H1 (cell line): ENCODE results near the gene DOCK1. TPM values are rescaled to one million over a fixed set of nuclear protein-coding genes. Genes with fewer than 3 reads are reported as not detected.

Experiments
- CTCF ChIA-PET: fragments of 300-600 bp; sonication (Branson Sonifier 250); formaldehyde crosslinking; loops from one replicate; lab custom pipeline; 2021; ENCODE audit not compliant: partially characterized antibody; lab: Charles Lee
- POLR2A ChIA-PET: fragments of 300-600 bp; sonication (Branson Sonifier 250); formaldehyde crosslinking; loops from one replicate; lab custom pipeline; 2021; ENCODE audit warnings: inconsistent platforms; ENCODE audit not compliant: partially characterized antibody; lab: Charles Lee
- DNase-seq, 2 experiments: peaks; one replicate each; pipeline versions ENCODE4 v3.0.0 to v3.0.0-alpha.2; 2010 to 2022; ENCODE audit warnings: low spot score in 2 of 2, low read depth in 1 of 2, mixed read lengths in 1 of 2
- FAIRE-seq: peaks from 2 replicates; lab custom pipeline; 2011; peaks lifted over from hg19 to GRCh38; lab: Jason Lieb, UNC
- H2AFZ ChIP-seq: 2 replicates; pipeline ENCODE4 v1.8.1; 2012; ENCODE audit warnings: low read length, inconsistent platforms
- H2AK5ac ChIP-seq: 2 replicates; pipeline ENCODE4 v1.6.1; 2013; ENCODE audit warnings: low read depth, low read length
- H2BK120ac ChIP-seq: replicated peaks from 2 replicates; pipeline ENCODE3; 2013; ENCODE audit warnings: low read depth, low read length, inconsistent platforms
- H2BK12ac ChIP-seq: 2 replicates; pipeline ENCODE4 v1.6.1; 2013; ENCODE audit warnings: low read depth, low read length
- H2BK15ac ChIP-seq: 2 replicates; pipeline ENCODE4 v1.6.1; 2013; ENCODE audit warnings: low read length
- H2BK20ac ChIP-seq: 2 replicates; pipeline ENCODE4 v1.6.1; 2013; ENCODE audit warnings: low read length
- H2BK5ac ChIP-seq: 2 replicates; pipeline ENCODE4 v1.6.1; 2013; ENCODE audit warnings: low read depth, low read length
- H3K14ac ChIP-seq: 2 replicates; pipeline ENCODE4 v1.6.1; 2013; ENCODE audit warnings: inconsistent platforms; ENCODE audit not compliant: insufficient read length
- H3K18ac ChIP-seq: 2 replicates; pipeline ENCODE4 v1.6.1; 2013; ENCODE audit warnings: low read length; ENCODE audit errors: extremely low read depth
- H3K23ac ChIP-seq: 2 replicates; pipeline ENCODE4 v1.6.1; 2013; ENCODE audit warnings: inconsistent platforms; ENCODE audit not compliant: insufficient read length
- H3K23me2 ChIP-seq: 2 replicates; pipeline ENCODE4 v1.6.1; 2013; ENCODE audit warnings: low read depth, low read length
- H3K27ac ChIP-seq: 2 replicates; pipeline ENCODE4 v1.6.1; 2011; ENCODE audit warnings: low read depth, low read length, inconsistent platforms
- H3K27me3 ChIP-seq, 4 experiments: replicated peaks in 1 of 4; 1 replicate in 1 of 4; 2 replicates in 3 of 4; pipeline versions ENCODE4 v1.6.1 to v1.8.1; 2011 to 2013; ENCODE audit warnings: low read length in 3 of 4, mild to moderate bottlenecking in 3 of 4, inconsistent platforms in 2 of 4, mixed read lengths in 2 of 4, moderate library complexity in 1 of 4; ENCODE audit not compliant: control insufficient read depth in 3 of 4, insufficient read depth in 3 of 4; ENCODE audit errors: extremely low read depth in 1 of 4
- H3K36me3 ChIP-seq, 4 experiments: 2 replicates each; pipeline versions ENCODE4 v1.6.1 to v1.8.1; 2011 to 2013; ENCODE audit warnings: mild to moderate bottlenecking in 4 of 4, low read length in 3 of 4, moderate library complexity in 2 of 4, control low read depth in 1 of 4, inconsistent platforms in 1 of 4; ENCODE audit not compliant: insufficient read depth in 4 of 4, control insufficient read depth in 2 of 4
- H3K4ac ChIP-seq: replicated peaks from 2 replicates; pipeline ENCODE3; 2013; ENCODE audit warnings: low read length, low read depth, mixed read lengths, inconsistent platforms; ENCODE audit not compliant: insufficient read length
- H3K4me1 ChIP-seq, 4 experiments: replicated peaks in 1 of 4; 1 replicate in 1 of 4; 2 replicates in 3 of 4; pipeline versions ENCODE4 v1.6.1 to v1.8.1; 2011 to 2013; ENCODE audit warnings: low read length in 3 of 4, inconsistent platforms in 2 of 4, mixed read lengths in 1 of 4; ENCODE audit not compliant: insufficient read depth in 4 of 4, control insufficient read depth in 3 of 4
- H3K4me2 ChIP-seq, 2 experiments: 2 replicates each; pipeline versions ENCODE4 v1.6.1 to v1.8.1; 2011 to 2013; ENCODE audit warnings: low read depth in 2 of 2, low read length in 2 of 2, control low read depth in 1 of 2, inconsistent platforms in 1 of 2, mild to moderate bottlenecking in 1 of 2; ENCODE audit not compliant: insufficient read depth in 1 of 2
- H3K4me3 ChIP-seq, 4 experiments: fragments of 200-600, 300-600 bp in 1 of 4; sonication (generic), shearing (Covaris generic), sonication (Bioruptor Twin) in 1 of 4; 2 replicates each; pipeline versions ENCODE4 v1.5.1 to v1.8.1; 2011 to 2016; ENCODE audit warnings: low read length in 4 of 4, low read depth in 3 of 4, control low read depth in 2 of 4, inconsistent platforms in 2 of 4, mild to moderate bottlenecking in 2 of 4, mixed read lengths in 1 of 4, moderate library complexity in 1 of 4; ENCODE audit not compliant: insufficient read depth in 2 of 4; ENCODE audit errors: extremely low read depth in 1 of 4
- H3K56ac ChIP-seq: replicated peaks from 2 replicates; pipeline ENCODE3; 2013; ENCODE audit warnings: low read depth, mild to moderate bottlenecking, mixed read lengths, low read length, inconsistent platforms; ENCODE audit not compliant: insufficient read length
- H3K79me1 ChIP-seq: 2 replicates; pipeline ENCODE4 v1.6.1; 2013; ENCODE audit warnings: low read depth, low read length, control low read depth
- H3K79me2 ChIP-seq, 2 experiments: 2 replicates each; pipeline versions ENCODE4 v1.6.1 to v1.8.1; 2012 to 2013; ENCODE audit warnings: low read length in 2 of 2, mild to moderate bottlenecking in 2 of 2, inconsistent platforms in 1 of 2; ENCODE audit not compliant: insufficient read depth in 2 of 2, control insufficient read depth in 1 of 2
- H3K9ac ChIP-seq, 4 experiments: replicated peaks in 1 of 4; 1 replicate in 1 of 4; 2 replicates in 3 of 4; pipeline versions ENCODE4 v1.6.1 to v1.8.1; 2011 to 2013; ENCODE audit warnings: low read depth in 3 of 4, low read length in 3 of 4, control low read depth in 2 of 4, mild to moderate bottlenecking in 2 of 4, moderate library complexity in 2 of 4, inconsistent platforms in 1 of 4; ENCODE audit errors: extremely low read depth in 1 of 4
- H3K9me3 ChIP-seq, 2 experiments: 2 replicates each; pipeline versions ENCODE4 v1.6.1 to v1.8.1; 2012 to 2013; ENCODE audit warnings: mild to moderate bottlenecking in 2 of 2, moderate library complexity in 2 of 2, control low read depth in 1 of 2, inconsistent platforms in 1 of 2, low read depth in 1 of 2, low read length in 1 of 2, mixed read lengths in 1 of 2; ENCODE audit not compliant: insufficient read depth in 2 of 2
- H4K20me1 ChIP-seq, 2 experiments: replicated peaks in 1 of 2; 2 replicates each; pipeline versions ENCODE3 to v1.8.1; 2011 to 2013; ENCODE audit warnings: inconsistent platforms in 2 of 2, low read length in 2 of 2, mild to moderate bottlenecking in 1 of 2; ENCODE audit not compliant: insufficient read depth in 2 of 2, control insufficient read depth in 1 of 2
- H4K5ac ChIP-seq: 2 replicates; pipeline ENCODE4 v1.6.1; 2013; ENCODE audit warnings: low read length, low read depth, mixed read lengths, inconsistent platforms; ENCODE audit not compliant: insufficient read length
- H4K8ac ChIP-seq: 2 replicates; pipeline ENCODE4 v1.8.0; 2013; ENCODE audit warnings: mild to moderate bottlenecking, moderate library complexity, low read length, inconsistent platforms; ENCODE audit not compliant: insufficient read depth; ENCODE audit errors: extremely low read depth
- H4K91ac ChIP-seq: replicated peaks from 2 replicates; pipeline ENCODE3; 2013; ENCODE audit warnings: low read length, mixed read lengths, inconsistent platforms; ENCODE audit not compliant: insufficient read length
- BACH1 ChIP-seq: IDR thresholded peaks from 2 replicates; pipeline ENCODE4 v1.6.1; 2012; ENCODE audit warnings: low read length, improper control_type of control experiment
- POLR2A ChIP-seq, 2 experiments: IDR thresholded peaks; 1 replicate in 1 of 2; 2 replicates in 1 of 2; pipeline ENCODE4 v1.6.1; 2011; ENCODE audit warnings: low read depth in 2 of 2, low read length in 2 of 2, mild to moderate bottlenecking in 2 of 2; ENCODE audit errors: control extremely low read depth in 1 of 2
- WGBS, 2 experiments: shearing (Covaris generic) in 1 of 2; methylation state at CpG; one replicate each; pipeline versions ENCODE4 v1.1.6 to v1.1.7; 2013 to 2015; ENCODE audit warnings: low lambda C conversion rate in 2 of 2, mixed read lengths in 2 of 2, inconsistent platforms in 1 of 2, low coverage in 1 of 2, missing lambda C conversion rate in 1 of 2; ENCODE audit not compliant: insufficient replicate concordance in 2 of 2, insufficient coverage in 1 of 2, insufficient read length in 1 of 2; ENCODE audit errors: extremely low coverage in 1 of 2, missing lambda C conversion rate in 1 of 2; 5-methylcytosine and 5-hydroxymethylcytosine counted together
- polyA plus RNA-seq, 7 experiments: library from polyadenylated mRNA; depleted of rRNA in 3 of 7; stranded (reverse) in 5 of 7; unstranded in 2 of 7; fragments of >200 nt in 5 of 7; fragments of 200-250 nt in 2 of 7; gene quantifications; 1 replicate in 5 of 7; 2 replicates in 1 of 7; 4 replicates in 1 of 7; pipeline versions ENCODE4 v1.2.1 to v1.2.3, GENCODE V29; 2011 to 2013; ENCODE audit warnings: missing spikeins in 2 of 7, mixed read lengths in 2 of 7
- total RNA-seq: library from RNA; stranded (reverse); fragmentation: NEBNext Ultra II Directional; extraction: Animal tissue kit (Norgen Biotek cat#: 25700); gene quantifications from 2 replicates; pipeline ENCODE4 v1.2.1, GENCODE V29; 2021

The DOCK1 gene
- total and polyA plus RNA-seq, 2 of the 8 experiments (the other 6 are each of a cell fraction or from before 2014, with no cell fraction given), result 11.6 to 53.0 TPM

- peaks cover 10% of the 10 kb centered on the region for H3K23me2 ChIP-seq
- no peak overlapping the region for H2BK15ac ChIP-seq
- H4K8ac ChIP-seq, result no peak overlapping the region
Measured at GRCh38 chr10:127015373-127015772, 110.1 kb downstream of the DOCK1 start.

More at GRCh38 chr10:127015373-127015772, 110.1 kb downstream of the DOCK1 start:
- H3K27me3 ChIP-seq, result no peaks in the 10 kb centered on the region
- H3K9ac ChIP-seq, result no peak overlapping the region
- H3K4me2 ChIP-seq, result no peak overlapping the region
- no peak for FAIRE-seq
- ChIA-PET POLR2A (no interaction called here), CTCF (no interaction called here)
- peaks cover 0 to 18% of the 10 kb centered on the region in 2 experiments for H4K20me1 ChIP-seq
- H2BK20ac ChIP-seq, result no peak overlapping the region
- H3K56ac ChIP-seq, result no peak overlapping the region
- H3K4me1 ChIP-seq, result peaks cover 0 to 3% (median 0%) of the 10 kb centered on the region in 4 experiments; a peak in 2 of 7 replicates
- no peak overlapping the region for H3K23ac ChIP-seq
- TF ChIP-seq POLR2A (IDR thresholded peaks at IDR 0.05; ENCODE audit: control extremely low read depth in 1 of 2, low read depth in 2 of 2, low read length in 2 of 2), result no peak
- no peak for TF ChIP-seq BACH1
- H3K36me3 ChIP-seq, result peaks cover 0 to 23% (median 5%) of the 10 kb centered on the region in 4 experiments; a peak in 4 of 8 replicates
- no peak overlapping the region for H2BK120ac ChIP-seq
- no peak overlapping the region for H3K27ac ChIP-seq
- no peak for DNase-seq
- no peaks in the 10 kb centered on the region for H3K79me2 ChIP-seq
- no peak overlapping the region for H4K91ac ChIP-seq
- H4K5ac ChIP-seq, result no peak overlapping the region
- no peak overlapping the region for H2BK12ac ChIP-seq
- no peak overlapping the region for H3K4ac ChIP-seq
- H3K18ac ChIP-seq, result no peak overlapping the region
- H2BK5ac ChIP-seq, result no peak overlapping the region
- no peak overlapping the region for H2AK5ac ChIP-seq
- H3K14ac ChIP-seq, result no peak overlapping the region
- H3K9me3 ChIP-seq, result no peaks in the 10 kb centered on the region
- no peak overlapping the region for H3K4me3 ChIP-seq
- peaks cover 4% of the 10 kb centered on the region; the same call in 1 of the 2 replicates for H3K79me1 ChIP-seq
- no peak overlapping the region for H2AFZ ChIP-seq
- WGBS, 2 experiments, result 86% methylated on average over 11 of the region's 12 CpGs; no CpG with 5 or more reads in 1 of the 2 experiments
